Choroid plexus epithelial cell (primary cell): ENCODE measurements around the gene ERCC6L.
"Not testable (repeated sequence)": the region's sequence is repeated elsewhere in the genome, so short reads cannot be mapped to it uniquely, and the experiment has no call there.

Experiments
- DNase-seq: peaks from one replicate; pipeline ENCODE4 v3.0.0-alpha.2; 2010; ENCODE audit warnings: low read depth
- H3K4me3 ChIP-seq: 2 replicates; pipeline ENCODE4 v1.5.1; 2011; ENCODE audit warnings: low read depth, mild to moderate bottlenecking, control low read depth, low read length, moderate library complexity
- TF ChIP-seq, protein P1 (sequence below): conservative IDR thresholded peaks from 2 replicates; pipeline ENCODE4 v1.5.1; 2011; ENCODE audit warnings: low read depth, mild to moderate bottlenecking, control low read depth, inconsistent platforms, low read length, moderate library complexity

ERCC6L gene

DNA sequence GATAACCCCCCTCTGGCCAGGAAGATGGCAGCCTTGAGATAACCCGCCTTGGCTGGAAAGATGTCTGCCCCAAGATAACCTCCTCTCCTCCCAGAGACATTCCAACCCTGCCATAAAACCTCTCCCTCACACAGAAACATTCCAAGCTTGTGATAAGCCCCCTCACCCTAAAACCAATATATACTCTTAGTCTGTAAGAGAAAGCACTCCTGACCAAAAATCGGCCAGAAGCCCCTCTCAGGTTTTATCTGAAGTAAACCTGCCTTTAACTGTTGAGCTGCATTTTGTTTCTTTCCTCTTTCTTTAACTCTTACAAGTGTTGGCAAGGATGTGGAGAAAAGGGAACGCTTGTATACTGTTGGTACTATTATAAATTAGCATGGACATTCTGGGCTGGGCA is 8.5 kb downstream of the ERCC6L start:
- H3K4me3 ChIP-seq: no peak overlapping the region
- no peak for DNase-seq
- TF ChIP-seq, protein P1, sequence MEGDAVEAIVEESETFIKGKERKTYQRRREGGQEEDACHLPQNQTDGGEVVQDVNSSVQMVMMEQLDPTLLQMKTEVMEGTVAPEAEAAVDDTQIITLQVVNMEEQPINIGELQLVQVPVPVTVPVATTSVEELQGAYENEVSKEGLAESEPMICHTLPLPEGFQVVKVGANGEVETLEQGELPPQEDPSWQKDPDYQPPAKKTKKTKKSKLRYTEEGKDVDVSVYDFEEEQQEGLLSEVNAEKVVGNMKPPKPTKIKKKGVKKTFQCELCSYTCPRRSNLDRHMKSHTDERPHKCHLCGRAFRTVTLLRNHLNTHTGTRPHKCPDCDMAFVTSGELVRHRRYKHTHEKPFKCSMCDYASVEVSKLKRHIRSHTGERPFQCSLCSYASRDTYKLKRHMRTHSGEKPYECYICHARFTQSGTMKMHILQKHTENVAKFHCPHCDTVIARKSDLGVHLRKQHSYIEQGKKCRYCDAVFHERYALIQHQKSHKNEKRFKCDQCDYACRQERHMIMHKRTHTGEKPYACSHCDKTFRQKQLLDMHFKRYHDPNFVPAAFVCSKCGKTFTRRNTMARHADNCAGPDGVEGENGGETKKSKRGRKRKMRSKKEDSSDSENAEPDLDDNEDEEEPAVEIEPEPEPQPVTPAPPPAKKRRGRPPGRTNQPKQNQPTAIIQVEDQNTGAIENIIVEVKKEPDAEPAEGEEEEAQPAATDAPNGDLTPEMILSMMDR: no peak

DNA sequence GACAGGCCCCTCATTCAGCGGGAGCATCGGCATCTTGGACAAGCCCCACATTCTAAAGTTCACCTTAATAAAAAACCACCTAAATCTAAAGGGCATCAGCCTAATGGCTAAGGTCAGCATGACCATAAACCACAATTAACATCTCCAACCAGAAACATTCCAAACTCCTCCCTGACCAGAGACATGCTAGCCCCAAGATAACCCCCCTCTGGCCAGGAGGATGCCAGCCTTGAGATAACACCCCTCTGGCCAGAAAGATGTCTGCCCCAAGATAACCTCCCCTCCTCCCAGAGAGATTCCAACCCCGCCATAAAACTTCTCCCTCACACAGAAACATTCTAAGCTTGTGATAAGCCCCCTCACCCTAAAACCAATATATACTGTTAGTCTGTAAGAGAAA is 18.5 kb downstream of the ERCC6L start:
- not testable (repeated sequence) for H3K4me3 ChIP-seq, DNase-seq

DNA sequence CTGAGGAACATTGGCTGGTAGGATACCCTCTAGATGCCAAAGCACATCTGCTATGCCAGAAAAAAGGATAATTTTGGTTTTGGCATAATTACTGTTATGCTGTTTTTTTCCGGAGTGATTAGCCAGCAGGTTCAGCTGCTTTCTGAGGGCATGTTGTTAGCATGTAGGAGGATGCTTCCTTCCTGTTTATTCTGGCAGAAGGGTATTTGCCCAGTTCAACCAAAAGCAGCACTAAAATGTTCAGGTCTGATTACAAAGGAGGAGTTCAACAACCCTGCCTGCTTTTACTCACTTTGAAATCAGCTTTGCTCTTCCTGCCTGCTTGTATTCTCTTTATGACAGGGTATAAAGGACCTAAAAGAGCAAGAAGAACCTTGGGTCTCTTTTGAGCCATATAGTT is 21.9 kb downstream of the ERCC6L start:
- peak; percentile 10 for DNase-seq
- TF ChIP-seq, protein P1: no peak
- no peak overlapping the region for H3K4me3 ChIP-seq

DNA sequence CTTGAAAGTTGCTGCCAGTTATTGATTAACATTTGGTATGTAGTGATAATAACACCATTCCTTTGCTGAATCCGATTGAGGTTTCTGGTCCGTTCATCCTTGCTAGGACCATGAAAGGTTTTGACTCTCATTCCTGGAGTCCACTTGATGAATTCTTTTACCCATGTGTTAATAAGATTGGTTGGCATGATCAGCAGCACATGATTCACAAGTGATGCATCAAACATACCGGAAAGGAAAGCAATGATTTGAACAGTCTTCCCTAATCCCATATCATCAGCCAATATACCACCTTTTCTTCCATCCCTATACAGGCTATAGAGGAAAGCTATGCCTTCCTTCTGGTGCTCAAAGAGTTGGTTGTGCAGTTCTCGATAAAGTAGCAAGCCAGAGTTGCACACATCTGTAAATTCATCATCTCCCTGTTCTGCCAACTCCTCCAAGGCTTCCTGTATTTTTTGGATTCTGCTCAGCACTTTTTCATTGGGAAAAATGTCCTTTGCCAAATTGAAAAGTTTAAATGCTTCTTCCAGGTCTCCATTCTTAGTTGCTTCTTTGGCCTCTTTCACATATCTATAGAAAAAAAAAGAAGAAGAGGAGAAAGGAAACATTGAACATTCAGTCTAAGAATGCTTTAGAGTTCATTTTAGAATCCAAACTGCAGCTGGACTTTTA is 30.6 kb downstream of the ERCC6L start:
- H3K4me3 ChIP-seq: no peak overlapping the region
- TF ChIP-seq, protein P1: no peak
- no peak for DNase-seq

DNA sequence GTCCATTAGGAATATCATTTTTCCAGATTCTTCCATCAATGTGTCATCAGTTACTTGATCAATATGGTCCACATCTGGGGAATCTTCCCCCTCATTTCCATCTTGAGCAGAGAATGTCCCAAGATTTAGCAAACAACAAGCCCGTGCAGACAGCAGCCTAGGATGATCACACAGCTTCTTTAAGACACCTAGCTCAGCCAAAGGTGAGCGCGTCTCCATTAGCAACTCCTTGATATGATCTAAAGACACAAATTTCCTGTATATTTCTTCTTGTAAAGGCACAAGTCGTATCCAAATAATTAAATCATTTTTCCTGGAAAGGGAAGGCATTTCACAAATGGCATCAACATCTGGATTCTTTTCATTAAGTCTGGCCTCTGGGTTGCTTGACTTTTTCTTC is 31.5 kb downstream of the ERCC6L start:
- H3K4me3 ChIP-seq: no peak overlapping the region
- TF ChIP-seq, protein P1: no peak
- DNase-seq: no peak

DNA sequence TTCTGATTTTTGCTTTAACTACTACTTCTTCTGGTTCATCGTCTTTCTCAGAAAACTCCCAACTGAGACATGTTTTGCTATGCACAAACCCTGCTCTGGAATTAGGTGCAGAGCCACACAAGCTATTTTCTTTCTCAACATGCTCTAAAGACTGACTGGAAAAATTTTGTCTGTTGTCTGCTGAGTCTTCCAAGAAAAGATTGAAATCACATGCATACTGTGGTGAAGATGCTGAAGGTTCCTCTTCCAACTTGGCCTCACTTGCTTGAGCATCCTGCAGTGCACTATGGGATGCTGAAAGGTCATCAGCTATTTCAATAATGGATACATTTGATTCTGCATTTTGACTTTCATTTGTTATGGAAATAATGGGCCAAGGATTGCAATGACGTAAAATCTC is 33.1 kb downstream of the ERCC6L start:
- TF ChIP-seq, protein P1: no peak
- DNase-seq: no peak
- no peak overlapping the region for H3K4me3 ChIP-seq

DNA sequence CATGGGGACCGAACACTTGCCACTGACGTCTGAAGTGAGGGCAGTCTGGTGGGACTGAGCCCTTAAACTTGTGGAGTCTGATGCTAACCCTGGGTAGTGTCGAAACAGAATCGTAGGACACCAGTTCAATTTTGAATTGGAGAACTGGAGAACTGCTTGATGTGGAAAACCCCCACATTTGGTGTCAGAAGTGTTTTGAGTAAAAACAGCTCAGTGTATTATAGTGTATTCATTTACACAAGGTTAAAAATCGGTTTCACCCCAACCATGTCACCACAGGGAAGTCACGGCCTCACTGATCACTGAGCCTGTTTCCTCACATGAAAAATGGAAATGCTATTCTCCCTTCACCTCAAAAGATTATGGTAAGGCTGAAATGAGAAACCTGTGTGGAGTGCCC is 35.4 kb downstream of the ERCC6L start:
- no peak for DNase-seq
- TF ChIP-seq, protein P1: no peak
- no peak overlapping the region for H3K4me3 ChIP-seq
